Right lobe of liver (tissue), 6 donors: ENCODE data around the gene RAB5IF. TPM values are rescaled to one million over a fixed set of nuclear protein-coding genes. Genes with fewer than 3 reads are reported as not detected.
"Not testable (repeated sequence)": the region's sequence is repeated elsewhere in the genome, so short reads cannot be mapped to it uniquely, and the experiment has no call there.

Experiments used
- ATAC-seq, 4 donors: fragments of 200-7000 bp; cut with Tn5 transposase; one replicate each; pipeline ENCODE4 v1.9.1; 2020; ENCODE audit warnings: mild to moderate bottlenecking in 4 of 4, moderate library complexity in 4 of 4
- DNase-seq, 3 donors: peaks; one replicate each; pipeline ENCODE4 v3.0.0-alpha.2; 2020
- H3K27ac ChIP-seq, 3 donors: fragments of 200-600 bp; one replicate each; pipeline ENCODE4 v1.8.0; 2022
- H3K27me3 ChIP-seq, 2 donors: fragments of 200-600 bp; one replicate each; pipeline ENCODE4 v1.8.0; 2022
- H3K36me3 ChIP-seq, 4 donors: fragments of 200-600 bp; sonication (generic) in 1 of 4; one replicate each; pipeline versions ENCODE4 v1.5.1 to v1.8.0; 2017 to 2022; ENCODE audit warnings: control low read depth in 1 of 4
- H3K4me1 ChIP-seq, 4 donors: fragments of 200-600 bp; sonication (generic) in 1 of 4; one replicate each; pipeline versions ENCODE4 v1.5.1 to v1.8.0; 2017 to 2022; ENCODE audit warnings: control low read depth in 1 of 4
- H3K4me3 ChIP-seq, 3 donors: fragments of 200-600 bp; one replicate each; pipeline ENCODE4 v1.8.0; 2022
- H3K9me3 ChIP-seq, 4 donors: fragments of 200-600 bp; sonication (generic) in 1 of 4; one replicate each; pipeline versions ENCODE4 v1.5.1 to v1.8.0; 2017 to 2022; ENCODE audit warnings: control low read depth in 1 of 4
- POLR2A ChIP-seq: fragments of 450-650 bp; IDR thresholded peaks from one replicate; pipeline ENCODE4 v1.6.1; 2017; ENCODE audit warnings: antibody characterized with exemption, mild to moderate bottlenecking
- WGBS: methylation state at CpG from one replicate; pipeline ENCODE4 v1.1.6; 2018; ENCODE audit warnings: low coverage, low lambda C conversion rate; ENCODE audit not compliant: insufficient coverage; ENCODE audit errors: missing lambda C conversion rate; 5-methylcytosine and 5-hydroxymethylcytosine counted together
- intact Hi-C, 2 donors: fragments of 100-400 bp; cut with DNase I; formaldehyde crosslinking; loops; one replicate each; pipeline versions ENCODE4 v1.11.2 to v1.14.1; 2022
- total RNA-seq, 6 experiments: library from RNA; depleted of rRNA in 2 of 6; stranded (reverse); fragments of >200 nt in 2 of 6; fragmentation: NEBNext Ultra II Directional in 3 of 6; extraction: Animal tissue kit (Norgen Biotek cat#: 25700) in 3 of 6; gene quantifications; one replicate each; pipeline versions ENCODE4 v1.1.0 to v1.2.4, GENCODE V29; 2016 to 2023
- TF ChIP-seq, protein P1 (sequence below), 4 donors: fragments of 200-600 bp in 3 of 4; fragments of 450-650 bp in 1 of 4; IDR thresholded peaks; one replicate each; pipeline versions ENCODE4 v1.5.1 to v1.8.0; 2016 to 2022; ENCODE audit warnings: antibody characterized with exemption in 4 of 4, mild to moderate bottlenecking in 2 of 4
- donor health status: DM: no; HTN: yes; CAD: no.
- donor health status: DM: no; HTN: no; CAD: no.
- donor health status: DM: no; HTN: no; CAD: no.
- donor health status: DM: no; HTN: yes; CAD: no.
- donor health status: DM: no; HTN: yes; CAD: no.

RAB5IF gene
- total RNA-seq, 6 experiments from 2014 or later: 78.1 to 232 (median 125) TPM

DNA sequence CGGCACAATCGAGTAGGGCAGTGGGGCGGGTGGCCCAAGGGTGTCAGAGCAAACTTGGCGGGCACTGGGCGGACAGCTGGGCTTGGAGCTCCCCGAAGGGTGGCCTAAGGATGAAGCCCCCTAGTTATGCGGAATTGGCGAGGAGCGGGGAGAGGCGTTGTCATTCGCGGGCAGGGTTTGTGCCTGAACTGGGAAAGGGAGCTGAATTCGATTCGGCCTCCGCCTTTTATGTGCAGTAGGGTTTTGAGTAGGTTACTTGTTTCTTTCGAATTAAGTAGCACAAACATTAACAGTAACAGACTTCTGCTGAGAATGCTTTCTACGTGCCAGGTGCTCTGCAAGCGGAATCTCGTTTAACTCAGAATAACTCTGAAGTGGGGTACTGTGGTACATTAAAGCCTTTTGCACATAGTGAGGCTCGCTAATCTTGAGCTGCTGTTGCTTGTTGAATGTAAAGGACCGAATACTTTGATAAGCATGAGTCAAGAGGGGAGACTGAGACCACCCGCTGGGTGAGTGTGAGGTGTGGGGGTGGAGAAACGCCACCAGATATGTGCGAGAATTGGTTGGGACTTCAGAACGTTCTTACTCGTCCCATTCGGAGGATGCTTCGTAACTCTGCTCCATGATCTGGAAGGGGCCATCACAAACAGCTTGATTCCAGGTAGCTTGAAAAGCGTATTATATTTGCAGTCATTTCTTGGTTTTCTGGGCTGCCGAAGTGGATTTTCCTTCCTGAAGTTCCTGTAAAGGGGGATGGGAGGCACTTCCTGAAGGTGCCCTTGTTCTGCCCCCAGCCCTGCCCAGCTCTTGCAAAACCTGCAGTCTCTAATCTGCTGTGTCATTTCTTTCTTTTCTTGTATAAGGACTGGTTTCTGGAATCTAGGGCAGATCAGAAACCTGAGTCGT, 833 bp downstream of the RAB5IF start:
- Histone ChIP-seq H3K4me3 (peak overlapping the region; percentile 100), H3K36me3 (peaks cover 11 to 37% (median 26%) of the 10 kb centered on the region in 4 donors), H3K9me3 (no peaks in the 10 kb centered on the region), H3K27ac (peak overlapping the region; percentile 84 to 90 (median 88)), H3K27me3 (no peaks in the 10 kb centered on the region), H3K4me1 (peaks cover 0 to 14% (median 6%) of the 10 kb centered on the region in 4 donors)
- DNase-seq: peak; percentile 56 to 73 (median 73)
- ATAC-seq: peak; percentile 14 to 47 (median 43)
- WGBS: 0% methylated on average over 18 of the region's 31 CpGs
- intact Hi-C loops: no loop called here
- TF ChIP-seq, protein P1, sequence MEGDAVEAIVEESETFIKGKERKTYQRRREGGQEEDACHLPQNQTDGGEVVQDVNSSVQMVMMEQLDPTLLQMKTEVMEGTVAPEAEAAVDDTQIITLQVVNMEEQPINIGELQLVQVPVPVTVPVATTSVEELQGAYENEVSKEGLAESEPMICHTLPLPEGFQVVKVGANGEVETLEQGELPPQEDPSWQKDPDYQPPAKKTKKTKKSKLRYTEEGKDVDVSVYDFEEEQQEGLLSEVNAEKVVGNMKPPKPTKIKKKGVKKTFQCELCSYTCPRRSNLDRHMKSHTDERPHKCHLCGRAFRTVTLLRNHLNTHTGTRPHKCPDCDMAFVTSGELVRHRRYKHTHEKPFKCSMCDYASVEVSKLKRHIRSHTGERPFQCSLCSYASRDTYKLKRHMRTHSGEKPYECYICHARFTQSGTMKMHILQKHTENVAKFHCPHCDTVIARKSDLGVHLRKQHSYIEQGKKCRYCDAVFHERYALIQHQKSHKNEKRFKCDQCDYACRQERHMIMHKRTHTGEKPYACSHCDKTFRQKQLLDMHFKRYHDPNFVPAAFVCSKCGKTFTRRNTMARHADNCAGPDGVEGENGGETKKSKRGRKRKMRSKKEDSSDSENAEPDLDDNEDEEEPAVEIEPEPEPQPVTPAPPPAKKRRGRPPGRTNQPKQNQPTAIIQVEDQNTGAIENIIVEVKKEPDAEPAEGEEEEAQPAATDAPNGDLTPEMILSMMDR (IDR thresholded peaks at IDR 0.05): no peak
- TF ChIP-seq POLR2A: peak; percentile 50

DNA sequence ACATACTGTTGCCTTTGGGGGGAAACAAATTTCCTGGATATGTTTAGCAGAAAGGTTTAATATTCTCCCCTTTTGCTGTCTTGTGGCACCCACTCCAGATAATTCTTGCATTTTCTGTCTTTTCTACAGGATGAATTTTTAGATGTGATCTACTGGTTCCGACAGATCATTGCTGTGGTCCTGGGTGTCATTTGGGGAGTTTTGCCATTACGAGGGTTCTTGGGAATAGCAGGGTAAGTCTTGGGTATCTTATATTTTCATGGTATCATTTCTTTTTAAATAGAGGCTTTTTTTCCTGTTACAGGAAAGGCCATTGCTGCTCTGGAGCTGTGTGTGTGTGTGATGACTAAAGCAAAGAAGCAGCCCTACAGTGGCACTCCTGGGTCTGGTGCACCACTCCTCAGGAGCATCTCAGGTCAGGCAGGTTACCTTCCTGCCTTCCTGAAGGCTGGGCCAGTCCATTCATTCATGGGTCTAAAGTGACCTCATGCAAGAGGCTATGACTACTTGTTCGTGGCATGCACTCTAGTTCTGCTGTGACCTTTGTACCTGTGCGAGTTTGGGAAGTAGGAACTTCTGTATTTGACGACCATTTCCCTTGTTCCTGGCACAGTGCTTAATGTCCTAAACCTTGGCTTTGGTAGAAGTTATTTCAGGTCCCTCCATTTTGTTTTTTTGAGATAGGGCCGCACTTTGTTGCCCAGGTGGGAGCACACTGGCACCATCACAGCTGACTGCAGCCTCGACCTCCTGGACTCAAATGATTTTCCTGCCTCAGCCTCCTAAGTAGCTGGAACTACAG, 2.2 kb downstream of the RAB5IF start:
- peak in 2 of 3 donors; percentile 31 to 62 for DNase-seq
- 67% methylated on average over 7 of the region's 7 CpGs for WGBS
- Histone ChIP-seq H3K4me1 (peaks cover 0 to 14% (median 6%) of the 10 kb centered on the region in 4 donors), H3K27ac (peak overlapping the region in 2 of 3 donors; percentile 84 to 90), H3K9me3 (no peaks in the 10 kb centered on the region), H3K4me3 (peak overlapping the region; percentile 100), H3K27me3 (no peaks in the 10 kb centered on the region), H3K36me3 (peaks cover 11 to 51% (median 38%) of the 10 kb centered on the region in 4 donors)
- peak; percentile 6 to 58 (median 28) for ATAC-seq
- TF ChIP-seq, protein P1 (IDR thresholded peaks at IDR 0.05): no peak
- TF ChIP-seq POLR2A: peak; percentile 55
- intact Hi-C loops: no loop called here

DNA sequence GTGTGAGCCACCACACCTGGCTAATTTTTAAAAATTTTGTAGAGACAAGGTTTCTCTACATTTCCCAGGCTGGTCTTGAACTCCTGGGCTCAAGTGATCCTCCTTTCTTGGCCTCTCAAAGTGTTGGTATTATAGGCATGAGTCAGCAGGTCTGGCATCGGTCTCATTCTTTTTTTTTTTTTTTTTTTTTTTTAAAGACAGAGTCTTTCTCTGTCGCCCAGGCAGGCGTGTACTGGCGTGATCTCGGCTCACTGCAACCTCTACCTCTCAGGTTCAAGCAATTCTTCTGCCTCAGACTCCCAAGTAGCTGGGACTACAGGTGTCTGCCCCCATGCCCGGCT, 2.8 kb downstream of the RAB5IF start:
- peaks cover 0 to 14% (median 6%) of the 10 kb centered on the region in 4 donors for H3K4me1 ChIP-seq

DNA sequence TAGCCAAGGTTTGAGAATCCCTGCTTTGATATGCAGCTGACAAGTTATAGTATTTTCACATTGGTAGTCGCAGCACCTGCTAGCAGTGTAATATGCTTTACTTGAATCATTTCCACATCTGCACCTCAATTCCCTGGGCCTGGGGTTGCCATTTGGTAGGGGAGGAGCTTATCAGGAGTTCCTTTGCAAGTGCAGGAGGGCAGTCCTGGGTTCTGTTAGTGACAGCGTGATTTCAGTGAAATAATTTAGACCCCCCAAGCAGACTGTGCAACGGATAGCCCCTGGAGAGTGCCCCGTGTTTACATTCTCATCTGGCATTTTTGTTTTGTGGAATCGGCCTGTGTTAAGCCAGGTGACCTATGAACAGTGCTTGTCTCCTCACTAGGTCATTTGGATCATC, 6.0 kb downstream of the RAB5IF start:
- H3K4me3 ChIP-seq: no peak overlapping the region
- ATAC-seq: no peak
- peaks cover 11 to 71% (median 44%) of the 10 kb centered on the region in 4 donors for H3K36me3 ChIP-seq
- 59% methylated on average over 4 of the region's 5 CpGs for WGBS
- no peaks in the 10 kb centered on the region for H3K9me3 ChIP-seq
- H3K4me1 ChIP-seq: peaks cover 0 to 14% (median 6%) of the 10 kb centered on the region in 4 donors
- no peak for DNase-seq
- TF ChIP-seq, protein P1 (IDR thresholded peaks at IDR 0.05): no peak
- TF ChIP-seq POLR2A: no peak
- H3K27me3 ChIP-seq: no peaks in the 10 kb centered on the region
- intact Hi-C loops: loop anchor here in 1 of 2 donors (10.0 kb wide), 1 partner anchor 143 kb away; no protein-coding TSS in a partner anchor
- H3K27ac ChIP-seq: no peak overlapping the region

More for the DNA sequence above, 2.8 kb downstream of the RAB5IF start:
- H3K27me3 ChIP-seq, ATAC-seq, H3K9me3 ChIP-seq, DNase-seq, intact Hi-C loops, H3K4me3 ChIP-seq: not testable (repeated sequence)
- 90% methylated on average over 6 of the region's 6 CpGs for WGBS
- Histone ChIP-seq H3K27ac (peak overlapping the region in 2 of 3 donors; percentile 84 to 90), H3K36me3 (peaks cover 11 to 57% (median 42%) of the 10 kb centered on the region in 4 donors)
